Mesothelial cell of epicardium (in vitro differentiated cells): Measurements from ENCODE around the gene HOMER2. TPM values are rescaled to one million over a fixed set of nuclear protein-coding genes. Genes with fewer than 3 reads are reported as not detected.

Source experiments
- DNase-seq, 2 experiments: peaks; one replicate each; pipeline ENCODE4 v3.0.0; 2021; ENCODE audit warnings: low spot score in 2 of 2; ENCODE audit not compliant: unreplicated experiment in 2 of 2
- H3K27ac Mint-ChIP-seq: 2 replicates; pipeline ENCODE4 v1.8.0; 2021; ENCODE audit warnings: mixed read lengths
- H3K27me3 Mint-ChIP-seq: 2 replicates; pipeline ENCODE4 v1.8.0; 2021; ENCODE audit warnings: low read depth, mixed read lengths
- H3K36me3 Mint-ChIP-seq: 2 replicates; pipeline ENCODE4 v1.8.0; 2021; ENCODE audit warnings: mixed read lengths
- H3K4me1 Mint-ChIP-seq: 2 replicates; pipeline ENCODE4 v1.8.0; 2021; ENCODE audit warnings: mixed read lengths
- H3K4me3 Mint-ChIP-seq: 2 replicates; pipeline ENCODE4 v1.8.0; 2021; ENCODE audit warnings: mild to moderate bottlenecking, moderate library complexity, mixed read lengths
- H3K9me3 Mint-ChIP-seq: 2 replicates; pipeline ENCODE4 v1.8.0; 2021; ENCODE audit warnings: mixed read lengths
- CTCF ChIP-seq: fragments of 200-600 bp; sonication (generic); IDR thresholded peaks from one replicate; pipeline ENCODE4 v1.5.0; 2021; ENCODE audit warnings: antibody characterized with exemption; ENCODE audit not compliant: unreplicated experiment
- total RNA-seq: library from RNA; stranded (reverse); gene quantifications from 3 replicates; pipeline ENCODE4 v1.2.1, GENCODE V29; 2021

Gene HOMER2
- total RNA-seq, 1 donor from 2014 or later, result 15.9 TPM

GRCh38 chr15:82950746-82951370, 1.7 kb downstream of the HOMER2 start:
- Mint-ChIP-seq H3K4me1 (no peaks in the 10 kb centered on the region), H3K27ac (no peak overlapping the region), H3K9me3 (no peaks in the 10 kb centered on the region), H3K27me3 (peaks cover 19% of the 10 kb centered on the region), H3K36me3 (no peaks in the 10 kb centered on the region), H3K4me3 (no peak overlapping the region)
- TF ChIP-seq CTCF, result no peak
- DNase-seq, result no peak

- no peaks in the 10 kb centered on the region for H3K9me3 Mint-ChIP-seq
- no peak overlapping the region for H3K27ac Mint-ChIP-seq
- no peak overlapping the region for H3K4me3 Mint-ChIP-seq
- no peak for DNase-seq
- no peaks in the 10 kb centered on the region for H3K4me1 Mint-ChIP-seq
- no peak for TF ChIP-seq CTCF
- peaks cover 19% of the 10 kb centered on the region for H3K27me3 Mint-ChIP-seq
- H3K36me3 Mint-ChIP-seq, result no peaks in the 10 kb centered on the region
These were observed 2.2 kb downstream of the HOMER2 start for GRCh38 chr15:82950295-82950694.

GRCh38 chr15:82946155-82946701, 6.3 kb downstream of the HOMER2 start:
- no peak for DNase-seq
- no peaks in the 10 kb centered on the region for H3K36me3 Mint-ChIP-seq
- no peak overlapping the region for H3K27ac Mint-ChIP-seq
- H3K4me3 Mint-ChIP-seq, result no peak overlapping the region
- H3K4me1 Mint-ChIP-seq, result no peaks in the 10 kb centered on the region
- TF ChIP-seq CTCF, result no peak
- H3K9me3 Mint-ChIP-seq, result no peaks in the 10 kb centered on the region
- H3K27me3 Mint-ChIP-seq, result peaks cover 21% of the 10 kb centered on the region

GRCh38 chr15:82945326-82945725, 7.2 kb downstream of the HOMER2 start:
- Mint-ChIP-seq H3K4me1 (no peaks in the 10 kb centered on the region), H3K36me3 (no peaks in the 10 kb centered on the region), H3K27ac (no peak overlapping the region), H3K27me3 (peaks cover 21% of the 10 kb centered on the region), H3K9me3 (no peaks in the 10 kb centered on the region), H3K4me3 (no peak overlapping the region)
- DNase-seq, result no peak
- TF ChIP-seq CTCF, result no peak

GRCh38 chr15:82944821-82945220, 7.7 kb downstream of the HOMER2 start:
- Mint-ChIP-seq H3K9me3 (no peaks in the 10 kb centered on the region), H3K4me3 (no peak overlapping the region), H3K27ac (no peak overlapping the region), H3K4me1 (no peaks in the 10 kb centered on the region), H3K27me3 (peaks cover 21% of the 10 kb centered on the region), H3K36me3 (no peaks in the 10 kb centered on the region)
- no peak for TF ChIP-seq CTCF
- no peak for DNase-seq

- Mint-ChIP-seq H3K27ac (no peak overlapping the region), H3K9me3 (no peaks in the 10 kb centered on the region), H3K27me3 (peaks cover 21% of the 10 kb centered on the region), H3K4me1 (no peaks in the 10 kb centered on the region), H3K4me3 (no peak overlapping the region), H3K36me3 (no peaks in the 10 kb centered on the region)
- no peak for DNase-seq
- TF ChIP-seq CTCF, result no peak
These were observed 8.5 kb downstream of the HOMER2 start for GRCh38 chr15:82944056-82944455.
